ES-I3 (cell line): Measurements from ENCODE around the gene C4orf50.
"Not testable (repeated sequence)": the region's sequence is repeated elsewhere in the genome, so short reads cannot be mapped to it uniquely, and the experiment has no call there.

Experiments used
- H3K36me3 ChIP-seq: 2 replicates; pipeline ENCODE4 v1.6.1; 2013; ENCODE audit warnings: mild to moderate bottlenecking, low read length, control low read depth, moderate library complexity; ENCODE audit not compliant: insufficient read depth
- H3K4me1 ChIP-seq: 2 replicates; pipeline ENCODE4 v1.6.1; 2013; ENCODE audit warnings: mild to moderate bottlenecking, control low read depth, low read length; ENCODE audit not compliant: insufficient read depth
- H3K9ac ChIP-seq: 2 replicates; pipeline ENCODE4 v1.6.1; 2013; ENCODE audit warnings: low read depth, mild to moderate bottlenecking, low read length, moderate library complexity
- H3K9me3 ChIP-seq: 2 replicates; pipeline ENCODE4 v1.6.1; 2013; ENCODE audit warnings: mild to moderate bottlenecking, low read length, moderate library complexity; ENCODE audit not compliant: control insufficient read depth, insufficient read depth

Gene C4orf50

GRCh38 chr4:5863461-5864113 is 154.6 kb downstream of the C4orf50 start:
- no peaks in the 10 kb centered on the region for H3K9me3 ChIP-seq
- peaks cover 6% of the 10 kb centered on the region; the same call in 1 of the 2 replicates for H3K4me1 ChIP-seq
- H3K9ac ChIP-seq = no peak overlapping the region
- H3K36me3 ChIP-seq = peaks cover 8% of the 10 kb centered on the region; the same call in 1 of the 2 replicates

- no peak overlapping the region for H3K9ac ChIP-seq
- H3K4me1 ChIP-seq = no peaks in the 10 kb centered on the region
- peaks cover 8% of the 10 kb centered on the region; the same call in 1 of the 2 replicates for H3K36me3 ChIP-seq
- H3K9me3 ChIP-seq = no peaks in the 10 kb centered on the region
These were observed 160.0 kb downstream of the C4orf50 start for GRCh38 chr4:5858020-5858769.

- H3K36me3 ChIP-seq = peaks cover 11% of the 10 kb centered on the region; the same call in 1 of the 2 replicates
- H3K4me1 ChIP-seq = no peaks in the 10 kb centered on the region
- H3K9me3 ChIP-seq = no peaks in the 10 kb centered on the region
- no peak overlapping the region for H3K9ac ChIP-seq
These were observed 161.0 kb downstream of the C4orf50 start for GRCh38 chr4:5857199-5857598.

GRCh38 chr4:5856362-5856761 is 161.9 kb downstream of the C4orf50 start:
- not testable (repeated sequence) for H3K9ac ChIP-seq, H3K4me1 ChIP-seq, H3K9me3 ChIP-seq
- peaks cover 12% of the 10 kb centered on the region; the same call in 1 of the 2 replicates for H3K36me3 ChIP-seq

- H3K9me3 ChIP-seq = no peaks in the 10 kb centered on the region
- no peaks in the 10 kb centered on the region for H3K4me1 ChIP-seq
- no peak overlapping the region for H3K9ac ChIP-seq
- H3K36me3 ChIP-seq = peaks cover 17% of the 10 kb centered on the region
These were observed 163.3 kb downstream of the C4orf50 start for GRCh38 chr4:5854929-5855328.

GRCh38 chr4:5852523-5853202 is 165.6 kb downstream of the C4orf50 start:
- peaks cover 27% of the 10 kb centered on the region for H3K36me3 ChIP-seq
- H3K9me3 ChIP-seq = no peaks in the 10 kb centered on the region
- H3K9ac ChIP-seq = no peak overlapping the region
- H3K4me1 ChIP-seq = no peaks in the 10 kb centered on the region

GRCh38 chr4:5851637-5852301 is 166.5 kb downstream of the C4orf50 start:
- Histone ChIP-seq H3K9me3 (no peaks in the 10 kb centered on the region), H3K4me1 (no peaks in the 10 kb centered on the region), H3K9ac (no peak overlapping the region), H3K36me3 (peaks cover 34% of the 10 kb centered on the region)
